Measurements from ENCODE around the gene EZR. TPM values are rescaled to one million over a fixed set of nuclear protein-coding genes. Genes with fewer than 3 reads are reported as not detected.
A peak's percentile ranks its signal among the peaks of the same experiment; 100 is the strongest.

Gene EZR
- total and polyA plus RNA-seq, 2 donors (not counting 1 experiment from before 2014, with no cell fraction given): 227 to 945 TPM

DNA sequence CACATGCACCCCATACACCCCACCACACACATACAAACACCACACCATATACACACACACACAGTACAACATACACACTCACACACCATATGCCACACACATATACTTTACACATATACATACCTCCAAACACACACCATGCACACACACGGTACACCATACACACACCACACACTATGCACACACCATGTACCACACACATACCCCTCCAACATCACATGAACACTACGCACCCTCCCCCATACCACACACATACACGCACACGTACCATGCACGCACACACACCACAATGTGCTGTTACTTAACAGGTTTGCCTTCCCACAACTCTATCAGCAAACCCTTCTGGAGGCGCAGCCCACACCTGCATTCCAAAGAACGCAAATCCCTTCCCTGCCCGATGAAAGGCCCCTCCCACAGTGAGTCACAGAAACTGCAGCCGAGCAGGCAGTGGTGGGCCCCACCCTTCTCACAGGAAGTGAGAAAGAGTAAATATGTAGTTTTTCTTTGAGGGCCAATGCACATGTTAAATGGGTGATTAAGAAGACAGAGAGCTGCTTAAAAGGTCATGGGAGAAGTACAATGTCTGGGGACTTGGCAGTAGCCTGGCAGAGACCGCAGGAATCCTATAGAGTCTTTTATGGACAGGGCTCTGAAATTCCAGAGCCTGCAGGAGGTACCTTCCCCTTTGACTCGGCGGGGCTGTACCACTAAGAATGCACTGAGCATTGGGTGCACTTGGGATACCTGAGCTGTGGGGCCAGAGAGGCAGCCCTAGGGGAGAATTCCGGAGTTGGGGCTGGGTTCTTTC is 34.1 kb upstream of the EZR start:
- Histone ChIP-seq H3K27me3 (replicated peaks in 1 of 4; ENCODE audit: control extremely low read depth in 1 of 4, control insufficient read depth in 3 of 4, insufficient read depth in 4 of 4, low read length in 3 of 4) (no peaks in the 10 kb centered on the region), H3K4me2 (replicated peaks; ENCODE audit: low read depth, low read length, poor library complexity, severe bottlenecking) (peak overlapping the region; percentile 71), H3K4me3 (ENCODE audit: control extremely low read depth in 1 of 5, extremely low read depth in 1 of 5, insufficient read depth in 1 of 5, low read depth in 2 of 5, low read length in 4 of 5) (peak overlapping the region in 4 of 5 experiments; percentile 20 to 56 (median 48)), H3K4me1 (ENCODE audit: control insufficient read depth in 2 of 2, insufficient read depth in 2 of 2, low read length in 2 of 2) (peaks cover 73 to 85% of the 10 kb centered on the region in 2 donors), H2AFZ (ENCODE audit: insufficient read depth, low read depth, low read length, poor library complexity, severe bottlenecking) (peak overlapping the region; percentile 50), H3K9me3 (ENCODE audit: control extremely low read depth in 1 of 3, control insufficient read depth in 2 of 3, insufficient read depth in 1 of 3, low read length in 2 of 3) (no peaks in the 10 kb centered on the region), H3K36me3 (replicated peaks in 1 of 2; ENCODE audit: control extremely low read depth in 1 of 2, control insufficient read depth in 1 of 2, extremely low read depth in 1 of 2, insufficient read depth in 2 of 2, low read length in 1 of 2) (no peaks in the 10 kb centered on the region), H3K9ac (ENCODE audit: low read length) (peak overlapping the region; percentile 66), H3K27ac (ENCODE audit: low read length in 2 of 2) (peak overlapping the region; percentile 85 to 90), H4K20me1 (ENCODE audit: control insufficient read depth, insufficient read depth, low read length, poor library complexity, severe bottlenecking) (no peaks in the 10 kb centered on the region), H3K79me2 (ENCODE audit: control insufficient read depth, insufficient read depth, low read length) (peaks cover 21% of the 10 kb centered on the region)
- Mint-ChIP-seq H3K4me1 (peaks cover 45% of the 10 kb centered on the region), H3K4me3 (no peak overlapping the region), H3K9me3 (ENCODE audit: insufficient read depth) (no peaks in the 10 kb centered on the region), H3K27me3 (no peaks in the 10 kb centered on the region), H3K27ac (no peak overlapping the region)
- 70% methylated on average over 10 of the region's 13 CpGs for WGBS (ENCODE audit: insufficient coverage)
- peak; percentile 87 for DNase-seq
- ChIA-PET CTCF (interaction anchor here (0.6 to 5.4 kb wide), 11 partner anchors 9 to 58 kb away, joined by 3 to 52 read pairs (median 5); partner anchors contain the start of gene EZR), POLR2A (interaction anchor here (0.6 to 6.6 kb wide), 11 partner anchors 9 to 105 kb away, joined by 3 to 107 read pairs (median 7); partner anchors contain the start of gene EZR)
- TF ChIP-seq, protein P1, sequence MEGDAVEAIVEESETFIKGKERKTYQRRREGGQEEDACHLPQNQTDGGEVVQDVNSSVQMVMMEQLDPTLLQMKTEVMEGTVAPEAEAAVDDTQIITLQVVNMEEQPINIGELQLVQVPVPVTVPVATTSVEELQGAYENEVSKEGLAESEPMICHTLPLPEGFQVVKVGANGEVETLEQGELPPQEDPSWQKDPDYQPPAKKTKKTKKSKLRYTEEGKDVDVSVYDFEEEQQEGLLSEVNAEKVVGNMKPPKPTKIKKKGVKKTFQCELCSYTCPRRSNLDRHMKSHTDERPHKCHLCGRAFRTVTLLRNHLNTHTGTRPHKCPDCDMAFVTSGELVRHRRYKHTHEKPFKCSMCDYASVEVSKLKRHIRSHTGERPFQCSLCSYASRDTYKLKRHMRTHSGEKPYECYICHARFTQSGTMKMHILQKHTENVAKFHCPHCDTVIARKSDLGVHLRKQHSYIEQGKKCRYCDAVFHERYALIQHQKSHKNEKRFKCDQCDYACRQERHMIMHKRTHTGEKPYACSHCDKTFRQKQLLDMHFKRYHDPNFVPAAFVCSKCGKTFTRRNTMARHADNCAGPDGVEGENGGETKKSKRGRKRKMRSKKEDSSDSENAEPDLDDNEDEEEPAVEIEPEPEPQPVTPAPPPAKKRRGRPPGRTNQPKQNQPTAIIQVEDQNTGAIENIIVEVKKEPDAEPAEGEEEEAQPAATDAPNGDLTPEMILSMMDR (IDR thresholded peaks at IDR 0.05): no peak
- TF ChIP-seq EZH2 (IDR thresholded peaks at IDR 0.05; ENCODE audit: borderline replicate concordance, insufficient read depth, low read depth, low read length, poor library complexity, severe bottlenecking): no peak
- intact Hi-C loops (cut with micrococcal nuclease): loop anchor here (1.0 kb wide), 3 partner anchors 14 to 34 kb away; partner anchors contain the start of gene EZR
- ATAC-seq (ENCODE audit: low read depth): peak; percentile 85
